Fibroblast of lung (primary cell): ENCODE data around the gene GAA. TPM values are rescaled to one million over a fixed set of nuclear protein-coding genes. Genes with fewer than 3 reads are reported as not detected.

Source experiments
- DNase-seq, 2 donors: peaks; one replicate each; pipeline versions ENCODE4 v3.0.0 to v3.0.0-alpha.2; 2010; ENCODE audit warnings: low read depth in 2 of 2
- H2AFZ ChIP-seq: 2 replicates; pipeline ENCODE4 v1.5.1; 2012; ENCODE audit warnings: low read length, control low read depth, inconsistent platforms
- H3K27ac ChIP-seq: 2 replicates; pipeline ENCODE4 v1.5.1; 2011; ENCODE audit warnings: low read length, control low read depth; ENCODE audit not compliant: insufficient read depth
- H3K27me3 ChIP-seq: 2 replicates; pipeline ENCODE4 v1.5.1; 2011; ENCODE audit warnings: mild to moderate bottlenecking, low read length; ENCODE audit not compliant: control insufficient read depth, insufficient read depth
- H3K36me3 ChIP-seq: 2 replicates; pipeline ENCODE4 v1.5.1; 2011; ENCODE audit warnings: low read length; ENCODE audit not compliant: control insufficient read depth, insufficient read depth
- H3K4me1 ChIP-seq: 2 replicates; pipeline ENCODE4 v1.5.1; 2011; ENCODE audit warnings: low read length; ENCODE audit not compliant: control insufficient read depth, insufficient read depth; ENCODE audit errors: extremely low read depth
- H3K4me2 ChIP-seq: 2 replicates; pipeline ENCODE4 v1.5.1; 2011; ENCODE audit warnings: low read length, control low read depth; ENCODE audit not compliant: insufficient read depth; ENCODE audit errors: extremely low read depth
- H3K4me3 ChIP-seq, 4 experiments: fragments of 200-600 bp in 1 of 4; sonication (generic) in 1 of 4; replicated peaks in 1 of 4; 2 replicates each; pipeline ENCODE4 v1.5.1; 2011 to 2016; ENCODE audit warnings: low read length in 4 of 4, low read depth in 3 of 4, mild to moderate bottlenecking in 3 of 4, control low read depth in 2 of 4, inconsistent platforms in 1 of 4, mixed read lengths in 1 of 4; ENCODE audit not compliant: insufficient read depth in 1 of 4; ENCODE audit errors: control extremely low read depth in 1 of 4
- H3K79me2 ChIP-seq: 2 replicates; pipeline ENCODE4 v1.5.1; 2012; ENCODE audit warnings: mild to moderate bottlenecking, low read length, inconsistent platforms; ENCODE audit not compliant: control insufficient read depth, insufficient read depth
- H3K9ac ChIP-seq: 2 replicates; pipeline ENCODE4 v1.5.1; 2011; ENCODE audit warnings: mild to moderate bottlenecking, low read length, control low read depth; ENCODE audit not compliant: insufficient read depth
- H3K9me3 ChIP-seq: 2 replicates; pipeline ENCODE4 v1.5.1; 2012; ENCODE audit warnings: low read depth, low read length; ENCODE audit not compliant: control insufficient read depth, insufficient read depth
- H4K20me1 ChIP-seq: 2 replicates; pipeline ENCODE4 v1.5.1; 2011; ENCODE audit warnings: low read length; ENCODE audit not compliant: control insufficient read depth, insufficient read depth; ENCODE audit errors: extremely low read depth
- CTCF ChIP-seq, 2 donors: IDR thresholded peaks in 1 of 2; conservative IDR thresholded peaks in 1 of 2; 1 replicate in 1 of 2; 2 replicates in 1 of 2; pipeline ENCODE4 v1.5.1; 2011 to 2012; ENCODE audit warnings: low read length in 2 of 2, control low read depth in 1 of 2, inconsistent platforms in 1 of 2, low read depth in 1 of 2, mild to moderate bottlenecking in 1 of 2
- EZH2 ChIP-seq: IDR thresholded peaks from 2 replicates; pipeline ENCODE4 v1.5.1; 2012; ENCODE audit warnings: low read length, control low read depth, mild to moderate bottlenecking; ENCODE audit errors: missing control alignments
- polyA plus RNA-seq, 2 donors: library from polyadenylated mRNA; depleted of rRNA in 1 of 2; stranded (reverse) in 1 of 2; unstranded in 1 of 2; fragments of >200 nt; gene quantifications; 2 replicates each; pipeline ENCODE4 v1.2.1, GENCODE V29; 2011 to 2012; ENCODE audit warnings: missing spikeins in 1 of 2
- total RNA-seq: library from RNA; depleted of rRNA; stranded (reverse); fragments of >200 nt; gene quantifications from 2 replicates; pipeline ENCODE4 v1.2.1, GENCODE V29; 2014

Gene GAA
- total and polyA plus RNA-seq, 2 donors (not counting 1 experiment from before 2014, with no cell fraction given), result 6.4 to 25.6 TPM

GRCh38 chr17:80095844-80096475 is 5.4 kb upstream of the GAA start:
- H3K4me3 ChIP-seq, result no peak overlapping the region
- no peaks in the 10 kb centered on the region for H3K36me3 ChIP-seq
- H2AFZ ChIP-seq, result no peak overlapping the region
- H3K9me3 ChIP-seq, result no peaks in the 10 kb centered on the region
- no peak overlapping the region for H3K9ac ChIP-seq
- no peak for DNase-seq
- no peaks in the 10 kb centered on the region for H3K4me1 ChIP-seq
- no peaks in the 10 kb centered on the region for H4K20me1 ChIP-seq
- H3K27me3 ChIP-seq, result peaks cover 4% of the 10 kb centered on the region
- no peak overlapping the region for H3K27ac ChIP-seq
- H3K79me2 ChIP-seq, result no peaks in the 10 kb centered on the region
- H3K4me2 ChIP-seq, result no peak overlapping the region
- no peak for TF ChIP-seq EZH2
- no peak for TF ChIP-seq CTCF (conservative IDR thresholded peaks at IDR 0.05 in 1 of 2, IDR thresholded peaks at IDR 0.05 in 1 of 2; ENCODE audit: low read depth in 1 of 2, low read length in 2 of 2)

- H3K4me2 ChIP-seq, result no peak overlapping the region
- no peaks in the 10 kb centered on the region for H3K36me3 ChIP-seq
- TF ChIP-seq EZH2, result no peak
- TF ChIP-seq CTCF (conservative IDR thresholded peaks at IDR 0.05 in 1 of 2, IDR thresholded peaks at IDR 0.05 in 1 of 2; ENCODE audit: low read depth in 1 of 2, low read length in 2 of 2), result no peak
- H2AFZ ChIP-seq, result no peak overlapping the region
- H3K4me3 ChIP-seq, result no peak overlapping the region
- no peak for DNase-seq
- no peaks in the 10 kb centered on the region for H4K20me1 ChIP-seq
- H3K27me3 ChIP-seq, result peaks cover 4% of the 10 kb centered on the region
- H3K79me2 ChIP-seq, result peaks cover under 1% of the 10 kb centered on the region
- H3K27ac ChIP-seq, result no peak overlapping the region
- no peak overlapping the region for H3K9ac ChIP-seq
- no peaks in the 10 kb centered on the region for H3K4me1 ChIP-seq
- H3K9me3 ChIP-seq, result no peaks in the 10 kb centered on the region
Observed at GRCh38 chr17:80096561-80097021, 4.8 kb upstream of the GAA start.

DNA sequence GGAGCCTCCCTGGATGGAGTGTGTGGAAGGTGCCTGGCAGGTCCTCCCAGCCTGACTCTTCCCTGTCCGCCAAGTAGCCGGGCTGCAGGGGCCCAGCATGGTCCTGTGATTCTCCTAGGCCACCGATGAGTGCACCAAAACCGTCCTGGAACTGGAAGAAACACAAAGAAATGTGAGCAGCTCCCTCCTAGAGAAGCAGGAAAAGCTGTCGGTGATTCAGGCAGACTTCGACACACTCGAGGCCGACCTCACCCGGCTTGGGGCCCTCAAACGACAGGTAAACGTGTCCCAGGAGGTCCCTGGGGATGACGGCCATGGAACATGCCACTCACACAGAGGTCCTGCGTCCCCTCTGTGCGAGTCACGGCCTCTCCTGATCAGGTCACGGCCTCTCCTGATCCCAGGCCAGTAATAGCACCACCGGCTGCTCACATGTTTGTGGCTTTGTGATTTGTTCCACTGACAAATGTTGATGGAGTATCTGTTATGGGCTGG is 4.2 kb upstream of the GAA start:
- H3K36me3 ChIP-seq, result no peaks in the 10 kb centered on the region
- no peak overlapping the region for H3K27ac ChIP-seq
- H3K9ac ChIP-seq, result no peak overlapping the region
- no peak overlapping the region for H2AFZ ChIP-seq
- H3K4me1 ChIP-seq, result no peaks in the 10 kb centered on the region
- no peak for TF ChIP-seq EZH2
- TF ChIP-seq CTCF (conservative IDR thresholded peaks at IDR 0.05 in 1 of 2, IDR thresholded peaks at IDR 0.05 in 1 of 2; ENCODE audit: low read depth in 1 of 2, low read length in 2 of 2), result no peak
- peaks cover 4% of the 10 kb centered on the region for H3K27me3 ChIP-seq
- no peak overlapping the region for H3K4me3 ChIP-seq
- H3K79me2 ChIP-seq, result peaks cover 2% of the 10 kb centered on the region
- H4K20me1 ChIP-seq, result no peaks in the 10 kb centered on the region
- no peaks in the 10 kb centered on the region for H3K9me3 ChIP-seq
- no peak overlapping the region for H3K4me2 ChIP-seq
- peak in 1 of 2 donors; percentile 11 for DNase-seq
